BJ (cell line): ENCODE results near the gene STAU1. TPM values are rescaled to one million over a fixed set of nuclear protein-coding genes. Genes with fewer than 3 reads are reported as not detected.
A peak's percentile ranks its signal among the peaks of the same experiment; 100 is the strongest.

Experiments
- CTCF ChIA-PET: fragments of 350-600 bp; formaldehyde crosslinking; extraction: SDS; loops from one replicate; lab custom pipeline; 2021; ENCODE audit warnings: antibody characterized with exemption, inconsistent platforms; lab: Yijun Ruan, JAX
- POLR2A ChIA-PET: fragments of 300-600 bp; sonication (Branson Sonifier 250); formaldehyde crosslinking; extraction: SDS; loops from one replicate; lab custom pipeline; 2021; ENCODE audit warnings: antibody characterized with exemption; lab: Charles Lee
- DNase-seq: peaks from one replicate; pipeline ENCODE4 v3.0.0-alpha.2; 2011; ENCODE audit warnings: low read depth
- H3K27me3 ChIP-seq: 2 replicates; pipeline ENCODE4 v1.6.0; 2011; ENCODE audit warnings: low read length; ENCODE audit not compliant: control insufficient read depth, insufficient read depth
- H3K36me3 ChIP-seq: 2 replicates; pipeline ENCODE4 v1.5.1; 2011; ENCODE audit warnings: low read length; ENCODE audit not compliant: control insufficient read depth, insufficient read depth
- H3K4me3 ChIP-seq: 2 replicates; pipeline ENCODE4 v1.5.1; 2011; ENCODE audit warnings: low read depth, mild to moderate bottlenecking, control low read depth, low read length
- polyA minus RNA-seq: library from RNA; depleted of rRNA, polyadenylated mRNA; stranded (reverse); fragments of >200 nt; gene quantifications from 2 replicates; pipeline ENCODE4 v1.2.3, GENCODE V29; 2011; rRNA and poly(A)+ RNA removed
- polyA plus RNA-seq: library from polyadenylated mRNA; depleted of rRNA; stranded (reverse); fragments of >200 nt; gene quantifications from 2 replicates; pipeline ENCODE4 v1.2.3, GENCODE V29; 2011; rRNA removed
- TF ChIP-seq, protein P1 (sequence below): IDR thresholded peaks from 2 replicates; pipeline ENCODE4 v1.5.1; 2011; ENCODE audit warnings: low read depth, mild to moderate bottlenecking, control low read depth, inconsistent platforms, low read length, moderate library complexity; ENCODE audit not compliant: insufficient read depth

STAU1 gene, protein sequence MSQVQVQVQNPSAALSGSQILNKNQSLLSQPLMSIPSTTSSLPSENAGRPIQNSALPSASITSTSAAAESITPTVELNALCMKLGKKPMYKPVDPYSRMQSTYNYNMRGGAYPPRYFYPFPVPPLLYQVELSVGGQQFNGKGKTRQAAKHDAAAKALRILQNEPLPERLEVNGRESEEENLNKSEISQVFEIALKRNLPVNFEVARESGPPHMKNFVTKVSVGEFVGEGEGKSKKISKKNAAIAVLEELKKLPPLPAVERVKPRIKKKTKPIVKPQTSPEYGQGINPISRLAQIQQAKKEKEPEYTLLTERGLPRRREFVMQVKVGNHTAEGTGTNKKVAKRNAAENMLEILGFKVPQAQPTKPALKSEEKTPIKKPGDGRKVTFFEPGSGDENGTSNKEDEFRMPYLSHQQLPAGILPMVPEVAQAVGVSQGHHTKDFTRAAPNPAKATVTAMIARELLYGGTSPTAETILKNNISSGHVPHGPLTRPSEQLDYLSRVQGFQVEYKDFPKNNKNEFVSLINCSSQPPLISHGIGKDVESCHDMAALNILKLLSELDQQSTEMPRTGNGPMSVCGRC
- polyA plus RNA-seq (49.3 and 67.3 TPM in 2 replicates), polyA minus RNA-seq (41.7 and 41.9 TPM in 2 replicates)

DNA sequence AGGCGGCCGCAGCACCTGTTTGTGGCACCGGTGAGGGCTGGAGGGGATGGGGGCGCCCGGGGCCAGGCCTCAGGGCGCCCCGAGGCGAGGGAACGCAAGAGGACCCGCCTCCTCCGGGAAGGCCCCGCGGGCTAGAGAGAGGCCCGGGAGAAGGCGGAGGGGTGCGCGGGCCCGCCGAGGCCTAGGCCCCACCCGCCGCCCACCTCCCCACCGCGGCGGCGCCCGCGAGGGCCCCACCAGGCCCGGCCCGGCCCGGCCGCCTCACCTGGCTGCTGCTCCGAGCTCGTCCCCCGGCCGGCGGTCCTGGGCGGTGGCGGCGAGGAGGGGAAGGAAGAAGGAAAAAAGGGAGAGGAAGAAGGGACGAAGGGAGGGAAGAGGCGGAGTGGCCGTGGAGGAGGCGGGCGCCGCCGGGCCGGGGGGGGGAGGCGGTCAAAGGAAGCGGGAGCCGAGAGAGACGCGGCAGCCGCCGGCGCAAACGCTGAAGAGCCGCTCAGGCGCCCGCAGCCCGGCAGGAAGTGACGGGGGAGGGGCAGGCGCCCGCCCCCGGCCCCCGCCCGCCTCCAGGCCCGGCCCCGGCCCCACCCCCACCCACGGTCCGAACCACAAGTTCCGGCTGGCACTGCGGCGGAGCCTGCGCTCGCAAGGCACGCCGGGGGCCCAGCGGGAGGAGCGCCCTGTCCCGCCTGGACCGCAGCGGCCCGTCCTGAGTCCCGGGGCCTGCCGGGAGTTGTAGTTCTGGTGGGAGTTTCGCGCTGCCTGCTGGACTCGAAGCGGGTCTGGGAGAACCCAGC, at the start of gene STAU1:
Gene STAU1, minus strand, starts transcription at position 484 of the 791 bp plus-strand sequence. CDS start 22,133 bp downstream, outside the sequence.
- H3K27me3 ChIP-seq: no peaks in the 10 kb centered on the region
- peak within 1 kb of the TSS; percentile 55 for H3K4me3 ChIP-seq
- ChIA-PET POLR2A (no interaction called here), CTCF (interaction anchor here (1.2 kb wide), 1 partner anchor 55 kb away, joined by 4 read pairs; no protein-coding TSS in a partner anchor)
- no peaks in the 10 kb centered on the region for H3K36me3 ChIP-seq
- TF ChIP-seq, protein P1, sequence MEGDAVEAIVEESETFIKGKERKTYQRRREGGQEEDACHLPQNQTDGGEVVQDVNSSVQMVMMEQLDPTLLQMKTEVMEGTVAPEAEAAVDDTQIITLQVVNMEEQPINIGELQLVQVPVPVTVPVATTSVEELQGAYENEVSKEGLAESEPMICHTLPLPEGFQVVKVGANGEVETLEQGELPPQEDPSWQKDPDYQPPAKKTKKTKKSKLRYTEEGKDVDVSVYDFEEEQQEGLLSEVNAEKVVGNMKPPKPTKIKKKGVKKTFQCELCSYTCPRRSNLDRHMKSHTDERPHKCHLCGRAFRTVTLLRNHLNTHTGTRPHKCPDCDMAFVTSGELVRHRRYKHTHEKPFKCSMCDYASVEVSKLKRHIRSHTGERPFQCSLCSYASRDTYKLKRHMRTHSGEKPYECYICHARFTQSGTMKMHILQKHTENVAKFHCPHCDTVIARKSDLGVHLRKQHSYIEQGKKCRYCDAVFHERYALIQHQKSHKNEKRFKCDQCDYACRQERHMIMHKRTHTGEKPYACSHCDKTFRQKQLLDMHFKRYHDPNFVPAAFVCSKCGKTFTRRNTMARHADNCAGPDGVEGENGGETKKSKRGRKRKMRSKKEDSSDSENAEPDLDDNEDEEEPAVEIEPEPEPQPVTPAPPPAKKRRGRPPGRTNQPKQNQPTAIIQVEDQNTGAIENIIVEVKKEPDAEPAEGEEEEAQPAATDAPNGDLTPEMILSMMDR: no peak
- peak; percentile 60 for DNase-seq

DNA sequence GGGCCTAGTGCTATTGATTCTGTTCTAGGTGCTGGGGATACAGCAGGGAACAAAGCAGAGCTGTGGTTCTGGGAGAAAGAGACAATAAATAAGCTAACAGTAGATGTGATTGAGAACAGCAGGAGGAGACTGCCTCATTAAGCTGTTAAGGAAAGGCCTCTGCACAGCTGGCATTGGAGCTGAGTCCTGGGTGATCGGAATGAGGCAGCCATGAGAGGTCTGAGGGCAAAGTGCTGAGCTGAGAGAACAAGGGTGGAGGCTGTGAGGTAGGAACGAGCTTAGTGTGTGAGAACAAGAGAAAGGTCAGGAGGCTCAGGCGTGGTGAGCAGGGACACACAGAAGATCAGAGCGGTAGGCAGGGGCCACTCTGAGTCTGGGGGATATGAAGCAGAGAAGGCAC, 49.4 kb upstream of the STAU1 start:
- CTCF ChIA-PET: interaction anchor here (0.6 to 2.3 kb wide), 4 partner anchors 9 to 464 kb away, joined by 3 to 24 read pairs (median 6); no protein-coding TSS in a partner anchor

DNA sequence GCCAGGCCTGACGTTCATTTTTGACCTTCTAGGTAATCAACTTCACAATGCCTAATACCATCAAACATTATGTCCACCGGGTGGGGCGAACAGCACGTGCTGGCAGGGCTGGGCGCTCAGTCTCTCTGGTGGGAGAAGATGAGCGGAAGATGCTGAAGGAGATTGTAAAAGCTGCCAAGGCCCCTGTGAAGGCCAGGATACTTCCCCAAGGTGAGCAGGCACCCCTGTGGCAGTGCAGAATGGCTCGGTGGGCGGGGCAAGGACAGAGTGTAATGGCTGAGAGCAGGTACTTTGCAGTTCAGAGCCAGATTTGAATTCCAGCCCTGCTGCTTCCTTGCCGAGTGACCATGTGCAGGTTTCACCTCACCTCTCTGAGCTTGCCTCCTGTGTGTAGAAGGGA, 48.2 kb upstream of the STAU1 start:
- TF ChIP-seq, protein P1: no peak
- H3K36me3 ChIP-seq: peaks cover 25% of the 10 kb centered on the region
- ChIA-PET CTCF (interaction anchor here (0.7 to 2.3 kb wide), 3 partner anchors 10 to 112 kb away, joined by 3 to 24 read pairs (median 4); no protein-coding TSS in a partner anchor), POLR2A (no interaction called here)
- no peak for DNase-seq
- H3K4me3 ChIP-seq: no peak overlapping the region
- H3K27me3 ChIP-seq: no peaks in the 10 kb centered on the region

More for the DNA sequence above, 49.4 kb upstream of the STAU1 start:
- POLR2A ChIA-PET: no interaction called here
- DNase-seq: no peak
- Histone ChIP-seq H3K27me3 (no peaks in the 10 kb centered on the region), H3K36me3 (peaks cover 28% of the 10 kb centered on the region), H3K4me3 (no peak overlapping the region)
- TF ChIP-seq, protein P1: no peak

DNA sequence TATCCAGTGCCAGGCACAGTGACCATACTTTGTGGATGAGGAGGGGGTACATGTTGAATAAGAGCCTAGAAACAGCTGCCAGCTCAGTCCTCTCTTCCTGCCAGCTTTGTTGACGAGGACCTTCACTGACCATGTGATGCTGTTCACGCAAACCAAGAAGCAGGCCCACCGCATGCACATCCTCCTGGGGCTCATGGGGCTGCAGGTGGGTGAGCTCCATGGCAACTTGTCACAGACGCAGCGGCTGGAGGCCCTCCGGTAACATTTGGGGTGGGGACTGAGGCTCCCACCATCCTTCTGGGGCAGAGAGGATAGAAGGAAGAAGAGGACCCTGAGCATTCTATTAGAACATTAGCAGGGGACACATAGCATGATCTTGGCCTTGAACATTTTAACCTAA, 46.7 kb upstream of the STAU1 start:
- Histone ChIP-seq H3K36me3 (peaks cover 32% of the 10 kb centered on the region), H3K4me3 (no peak overlapping the region), H3K27me3 (no peaks in the 10 kb centered on the region)
- DNase-seq: no peak
- CTCF ChIA-PET: interaction anchor here (0.6 to 2.5 kb wide), 2 partner anchors 11 to 240 kb away, joined by 3 to 7 read pairs; no protein-coding TSS in a partner anchor
- TF ChIP-seq, protein P1: no peak
- POLR2A ChIA-PET: no interaction called here
